NCI-H2081 (cell line): ENCODE measurements around the gene WASF2.
"Not testable (repeated sequence)": the region's sequence is repeated elsewhere in the genome, so short reads cannot be mapped to it uniquely, and the experiment has no call there.

ENCODE experiments used
- DNase-seq, 2 experiments: peaks; one replicate each; lab custom pipeline; 2025; lab: John Stamatoyannopoulos, UW

WASF2 gene

DNA sequence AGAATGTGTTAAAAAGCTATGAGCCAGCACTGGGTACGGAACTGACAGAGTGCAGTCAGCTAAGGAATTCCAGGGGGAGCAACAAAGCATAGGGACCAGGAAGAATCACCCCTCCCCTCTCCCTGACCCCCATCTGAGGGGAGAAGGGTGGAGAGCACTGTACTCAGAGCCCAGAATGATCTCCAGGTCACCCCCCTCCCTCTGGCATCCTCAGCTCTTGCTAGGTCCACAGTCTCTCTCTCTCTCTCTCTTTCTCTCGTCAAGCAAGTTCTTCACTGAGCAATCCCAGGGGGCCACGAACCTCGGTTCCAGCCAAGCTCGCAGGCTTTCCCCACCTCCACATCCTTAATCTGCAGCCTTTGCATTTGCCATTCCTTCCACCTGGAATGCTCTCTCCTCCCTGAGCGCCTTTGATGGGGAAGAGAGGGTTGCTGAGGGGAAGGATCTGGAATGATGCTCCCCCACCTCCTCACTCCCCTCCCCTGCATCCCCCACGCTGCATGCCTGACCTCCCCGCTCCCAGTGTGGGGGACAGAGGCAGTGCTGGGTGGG, 6.7 kb upstream of the WASF2 start:
- DNase-seq, result no peak

DNA sequence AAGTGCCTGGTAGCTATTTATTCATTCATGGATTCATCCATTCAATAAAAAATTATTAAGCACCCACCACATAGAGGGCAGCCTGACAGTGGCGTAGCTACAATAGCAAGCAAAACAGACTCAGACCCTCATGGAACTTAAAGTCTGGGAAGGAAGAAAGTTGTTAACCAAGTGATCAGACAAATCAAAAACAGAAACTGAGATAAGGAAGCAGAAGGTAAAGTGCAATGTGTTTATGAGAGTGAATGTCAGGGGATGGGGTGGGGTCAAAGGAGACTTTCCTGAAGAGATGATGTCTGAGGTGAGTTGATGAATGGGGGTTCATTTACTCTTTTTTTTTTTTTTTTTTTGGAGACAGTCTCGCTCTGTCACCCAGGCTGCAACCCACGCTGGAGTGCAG, 2.8 kb upstream of the WASF2 start:
- no peak for DNase-seq

DNA sequence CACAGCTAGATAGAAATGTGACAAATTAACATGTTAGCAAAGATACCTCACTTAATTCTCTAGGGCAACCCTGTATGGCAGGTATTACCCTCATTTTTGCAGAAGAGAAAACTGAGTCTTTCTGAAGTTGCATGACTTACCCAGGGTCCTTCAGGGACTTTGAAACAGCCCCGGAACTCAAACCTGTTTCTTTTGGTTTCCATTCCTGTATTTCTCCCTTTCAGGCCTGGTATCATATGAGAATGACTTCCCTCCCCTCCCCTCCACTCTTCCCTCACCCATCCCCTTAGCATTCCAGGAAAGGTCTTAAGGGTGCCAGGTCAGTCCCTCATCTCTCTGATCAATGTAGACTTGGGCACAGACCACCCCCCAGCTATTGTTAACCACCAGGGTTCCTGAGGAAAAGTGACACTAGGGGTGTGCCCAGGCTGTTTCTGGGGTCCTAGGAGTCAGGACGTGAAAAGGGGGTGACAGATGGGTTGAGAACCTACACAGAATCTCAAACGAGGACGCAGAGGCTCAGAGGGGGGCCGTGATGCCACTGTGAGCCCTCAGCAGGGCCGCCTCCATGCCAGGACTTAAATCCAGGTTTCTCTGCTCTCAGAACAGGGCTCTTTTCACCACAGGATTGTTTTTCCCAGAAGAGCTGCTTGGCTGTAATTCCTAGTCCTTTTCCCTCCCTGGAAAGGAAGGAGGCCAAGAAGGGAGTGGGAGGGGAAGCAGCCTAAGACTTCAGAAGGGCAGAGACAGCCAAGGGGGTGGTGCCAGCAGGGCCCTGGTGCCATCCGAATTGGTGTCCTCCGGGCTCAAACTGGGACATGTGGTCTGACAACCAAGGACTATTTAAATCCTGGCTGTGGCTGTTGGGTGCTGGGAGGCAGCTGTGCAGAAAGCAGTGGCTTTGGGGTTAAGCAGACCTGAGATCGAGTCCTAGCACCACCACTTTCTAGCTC, 2.1 kb upstream of the WASF2 start:
- no peak for DNase-seq

DNA sequence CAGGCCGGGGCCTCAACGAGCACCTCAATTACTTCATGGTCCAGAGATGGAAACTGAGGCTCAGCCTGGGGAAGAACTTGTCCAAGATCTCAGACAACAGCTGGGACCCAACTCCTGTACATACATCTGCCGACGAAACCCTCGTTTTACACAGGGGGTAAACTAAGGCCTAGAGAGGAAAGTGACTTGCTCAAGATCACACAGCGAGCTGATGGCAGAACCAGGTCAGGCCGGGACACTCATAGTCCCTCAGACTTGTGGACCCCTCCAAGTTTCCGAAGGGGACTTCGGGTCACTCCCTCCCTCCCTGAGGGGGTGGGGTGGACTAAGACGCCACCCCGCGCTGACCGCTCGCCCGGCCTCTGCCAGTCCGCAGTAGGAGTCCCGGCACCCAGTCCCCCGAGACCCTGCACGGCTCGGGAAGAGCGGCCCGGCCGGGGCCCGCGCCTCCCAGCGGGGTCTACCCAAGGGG, 430 bp downstream of the WASF2 start:
- DNase-seq, result no peak

DNA sequence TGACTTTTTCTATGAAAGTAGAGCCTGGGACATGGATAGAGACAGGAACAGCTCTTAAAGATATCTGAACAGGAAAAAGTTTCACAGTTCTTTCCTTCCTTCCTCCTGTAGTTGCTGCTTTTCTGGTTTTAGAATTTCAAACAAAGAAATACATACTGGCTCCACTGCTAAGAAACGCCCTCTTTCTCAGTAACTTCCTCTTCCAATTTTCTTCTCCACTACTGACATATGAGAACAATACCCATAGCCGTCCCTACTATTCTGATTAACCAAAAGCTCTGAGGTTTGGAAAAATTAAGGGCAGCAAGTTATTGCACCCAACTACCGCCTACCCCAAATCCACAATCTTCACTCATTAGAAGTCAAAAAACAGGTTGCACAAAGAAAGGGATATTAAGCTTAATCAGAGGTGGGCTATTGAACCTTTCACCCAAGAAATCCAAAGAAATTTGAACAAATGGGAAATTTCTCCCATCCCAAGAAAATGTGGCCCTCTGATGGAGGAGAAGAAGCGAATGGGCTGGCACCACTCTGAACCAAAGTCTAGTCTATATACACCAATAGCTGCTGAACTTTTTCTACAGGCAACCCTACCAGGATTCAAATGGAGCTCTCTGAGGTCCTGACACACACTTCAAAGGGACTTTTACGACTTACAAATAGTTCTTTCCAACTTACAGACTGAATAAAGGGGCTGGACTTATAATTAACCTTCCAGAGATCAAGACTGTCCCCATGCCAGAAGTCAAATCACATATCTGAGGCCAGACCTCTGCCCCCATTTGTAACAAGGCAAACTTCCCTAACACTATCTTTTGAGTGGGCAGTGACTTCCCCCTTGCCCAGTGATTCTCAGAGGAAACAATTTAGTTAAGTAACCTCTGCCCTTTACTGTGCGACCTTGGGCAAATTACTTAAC, 1.7 kb downstream of the WASF2 start:
- DNase-seq, result no peak

DNA sequence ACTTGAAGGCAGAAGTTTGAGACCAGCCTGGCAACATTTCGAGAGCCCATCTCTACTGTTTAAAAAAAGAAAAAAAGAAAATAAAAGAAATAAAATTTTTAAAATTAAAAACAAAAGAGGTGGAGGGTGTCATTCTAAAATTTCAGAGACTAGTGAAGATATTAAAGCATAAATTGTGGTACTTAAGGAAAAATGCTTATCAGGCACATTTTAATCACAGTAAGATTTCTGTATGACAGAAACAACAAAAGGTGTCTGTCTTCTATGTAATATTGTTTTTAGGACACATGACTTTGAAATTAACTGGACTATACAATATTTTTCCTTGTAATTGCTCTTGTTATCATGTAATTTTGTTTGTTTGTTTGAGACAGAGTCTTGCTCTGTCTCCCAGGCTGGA, 4.6 kb downstream of the WASF2 start:
- no peak for DNase-seq

DNA sequence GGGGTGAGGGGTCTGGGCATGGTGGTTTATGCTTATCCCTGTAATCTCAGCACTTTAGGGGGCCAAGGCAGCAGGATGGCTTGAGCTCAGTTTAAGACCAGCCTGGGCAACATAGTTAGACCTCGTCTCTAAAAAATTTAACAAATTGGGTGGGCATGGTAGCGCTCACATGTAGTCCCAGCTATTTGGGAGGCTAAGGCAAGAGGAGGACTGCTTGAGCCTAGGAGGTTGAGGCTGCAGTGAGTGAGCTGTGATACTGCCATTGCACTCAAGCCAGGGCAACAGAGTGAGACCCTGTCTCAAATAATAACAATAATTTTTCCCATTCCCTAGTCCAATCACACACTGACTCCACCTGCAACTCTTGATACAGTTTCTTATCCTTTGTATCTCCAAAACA, 6.3 kb downstream of the WASF2 start:
- no peak for DNase-seq

DNA sequence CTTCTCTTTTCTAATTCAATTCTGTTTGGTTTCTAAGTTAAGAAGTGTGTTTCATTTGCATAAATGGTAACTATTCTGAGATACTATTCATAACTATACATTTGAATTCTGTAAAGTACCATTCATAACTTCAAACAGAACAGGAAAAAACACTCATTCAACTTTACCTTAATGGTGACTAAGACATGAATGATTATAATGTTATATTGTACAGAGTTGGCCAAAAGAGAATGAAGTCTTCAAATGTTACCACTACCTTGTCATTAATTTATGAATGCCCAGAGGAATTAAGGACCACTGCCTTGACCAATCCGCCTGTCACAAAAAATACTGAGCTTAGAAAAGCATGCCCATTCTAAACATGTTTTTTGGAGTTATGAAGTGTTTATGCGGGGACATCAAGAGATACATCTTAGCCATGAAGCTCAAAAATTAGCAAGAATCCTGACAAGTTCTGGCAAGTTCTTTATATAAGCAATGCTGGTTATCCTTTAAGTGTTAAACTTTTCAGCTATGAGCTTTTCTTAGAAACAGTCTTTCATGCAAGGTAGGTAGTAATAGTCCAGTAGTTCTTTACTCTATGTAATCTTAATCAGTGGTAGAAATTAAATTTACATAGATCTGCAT, 7.9 kb downstream of the WASF2 start:
- DNase-seq, result no peak

DNA sequence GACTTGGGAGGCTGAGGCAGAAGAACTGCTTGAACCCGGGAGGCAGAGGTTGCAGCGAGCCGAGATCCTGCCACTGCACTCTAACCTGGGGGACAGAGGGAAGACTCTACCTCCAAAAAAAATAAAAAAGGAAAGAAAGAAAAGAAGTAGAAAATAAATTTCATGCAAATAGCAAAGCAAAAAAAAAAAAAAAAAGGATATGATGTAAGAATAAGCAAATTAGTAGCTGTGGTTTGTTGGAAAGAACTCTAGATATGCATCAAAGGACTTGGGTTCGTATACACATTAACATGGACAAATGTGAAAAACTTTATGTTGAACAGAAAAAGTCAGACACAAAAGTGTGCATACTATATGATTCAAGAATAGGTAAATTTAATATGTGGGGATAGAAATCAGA, 11.9 kb downstream of the WASF2 start:
- no peak for DNase-seq

DNA sequence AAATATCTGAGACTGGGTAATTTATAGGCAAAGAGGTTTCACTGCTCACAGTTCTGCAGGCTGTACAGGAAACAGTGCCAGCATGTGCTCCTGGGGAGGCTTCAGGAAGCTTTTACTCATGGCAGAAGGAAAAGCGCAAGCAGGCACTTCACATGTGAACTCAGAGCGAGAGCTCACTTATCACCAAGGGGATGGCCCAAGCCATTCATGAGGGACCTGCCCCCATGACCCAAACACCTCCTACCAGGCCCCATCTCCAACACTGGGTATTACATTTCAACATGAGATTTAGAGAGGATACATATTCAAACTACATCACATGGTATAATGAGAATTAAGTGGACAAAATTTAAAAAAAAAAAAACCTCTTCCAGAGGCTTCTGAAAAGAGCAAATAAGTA, 13.7 kb downstream of the WASF2 start:
- no peak for DNase-seq

DNA sequence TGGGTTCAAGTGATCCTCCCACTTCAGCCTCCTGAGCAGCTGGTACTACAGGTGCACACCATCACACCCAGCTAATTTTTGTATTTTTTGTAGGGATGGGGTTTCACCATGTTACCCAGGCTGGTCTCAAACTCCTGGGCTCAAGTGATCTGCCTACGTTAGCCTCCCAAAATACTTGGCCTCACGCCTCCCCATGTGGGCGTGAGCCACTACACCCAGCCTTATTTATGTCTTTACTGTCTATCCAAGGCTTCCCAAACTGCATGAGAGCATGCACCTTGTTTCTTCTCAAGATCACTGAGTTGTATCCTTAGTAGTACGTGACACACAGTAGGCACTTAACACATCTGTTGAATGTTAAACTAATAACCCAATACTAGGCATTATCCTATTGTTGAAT, 14.2 kb downstream of the WASF2 start:
- DNase-seq, result no peak

DNA sequence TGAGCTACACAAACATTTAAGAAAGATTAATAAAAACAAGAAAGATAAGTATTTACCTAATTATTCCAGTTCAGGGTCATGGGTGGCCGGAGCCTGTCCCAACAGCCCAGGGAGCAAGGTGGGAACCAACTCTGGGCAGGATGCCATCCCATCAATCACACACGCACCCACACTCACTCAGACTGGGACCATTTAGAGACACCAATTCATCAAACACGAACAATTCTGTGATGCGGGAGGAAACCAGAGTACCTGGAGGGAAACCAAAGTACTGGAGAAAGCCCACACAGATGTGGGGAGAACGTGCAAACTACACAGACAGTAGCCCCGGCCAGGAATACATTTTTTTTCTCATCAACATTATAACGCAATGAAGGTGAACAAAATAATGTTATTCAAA, 16.2 kb downstream of the WASF2 start:
- DNase-seq, result no peak

DNA sequence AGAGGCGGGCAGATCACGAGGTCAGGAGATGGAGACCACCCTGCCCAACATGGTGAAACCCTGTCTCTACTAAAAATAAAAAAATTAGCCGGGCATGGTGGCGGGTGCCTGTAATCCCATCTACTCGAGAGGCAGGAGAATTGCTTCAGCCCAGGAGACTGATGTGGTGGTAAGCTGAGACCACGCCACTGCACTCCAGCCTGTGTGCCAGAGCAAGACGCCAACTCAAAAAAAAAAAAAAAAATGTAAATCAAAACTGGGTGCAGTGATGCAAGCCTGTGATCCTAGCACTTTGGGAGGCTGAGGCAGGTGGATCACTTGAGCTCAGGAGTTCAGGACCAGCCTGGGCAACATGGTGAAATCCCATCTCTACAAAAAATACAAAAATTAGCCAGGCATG, 17.9 kb downstream of the WASF2 start:
- not testable (repeated sequence) for DNase-seq

DNA sequence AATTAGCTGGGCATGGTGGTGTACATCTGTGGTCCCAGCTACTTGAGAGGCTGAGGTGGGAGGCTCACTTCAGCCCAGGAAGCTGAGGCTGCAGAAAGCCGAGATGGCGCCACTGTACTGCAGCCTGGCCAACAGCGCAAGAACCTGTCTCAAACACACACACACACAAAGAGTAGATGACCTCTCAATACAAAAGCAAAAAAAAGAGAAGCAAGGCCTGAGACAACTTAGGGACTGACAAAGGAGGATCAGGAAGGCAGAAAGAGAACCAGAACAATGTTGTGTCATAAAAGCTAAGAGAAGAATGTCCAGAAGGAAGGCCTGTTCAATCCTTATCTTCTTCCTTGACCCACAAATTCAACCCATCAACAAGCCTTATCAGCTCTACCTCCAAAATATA, 18.5 kb downstream of the WASF2 start:
- no peak for DNase-seq

DNA sequence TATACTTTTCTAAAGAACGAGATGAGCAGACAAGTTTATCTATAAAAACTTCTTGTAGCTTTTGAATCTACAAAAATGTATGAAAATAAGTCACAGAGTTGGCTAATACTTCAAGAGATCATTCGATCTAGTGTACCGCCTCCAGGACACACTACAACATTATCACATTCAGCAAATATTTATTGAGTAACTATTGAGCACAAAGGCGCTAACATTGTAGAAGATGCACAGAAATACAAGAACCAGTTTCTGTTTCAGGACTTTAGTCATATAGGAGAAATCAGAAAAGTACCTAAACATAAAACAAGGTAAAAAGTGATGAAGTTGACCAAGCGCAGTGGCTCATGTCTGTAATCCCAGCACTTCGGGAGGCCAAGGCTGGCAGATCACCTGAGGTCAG, 20.6 kb downstream of the WASF2 start:
- no peak for DNase-seq

DNA sequence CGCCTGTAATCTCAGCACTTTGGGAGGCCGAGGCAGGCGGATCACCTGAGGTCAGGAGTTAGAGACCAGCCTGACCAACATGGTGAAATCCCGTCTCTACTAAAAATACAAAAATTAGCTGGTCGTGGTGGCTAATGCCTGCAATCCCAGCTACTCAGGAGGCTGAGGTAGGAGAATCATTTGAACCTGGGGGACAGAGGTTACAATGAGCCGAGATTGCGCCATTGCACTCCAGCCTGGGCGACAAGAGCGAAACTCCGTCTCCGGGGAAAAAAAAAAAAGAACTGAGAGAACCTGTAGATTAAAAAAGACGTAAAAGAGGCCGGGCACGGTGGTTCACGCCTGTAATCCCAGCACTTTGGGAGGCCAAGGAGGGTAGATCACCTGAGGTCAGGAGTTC, 21.6 kb downstream of the WASF2 start:
- DNase-seq, result not testable (repeated sequence)

DNA sequence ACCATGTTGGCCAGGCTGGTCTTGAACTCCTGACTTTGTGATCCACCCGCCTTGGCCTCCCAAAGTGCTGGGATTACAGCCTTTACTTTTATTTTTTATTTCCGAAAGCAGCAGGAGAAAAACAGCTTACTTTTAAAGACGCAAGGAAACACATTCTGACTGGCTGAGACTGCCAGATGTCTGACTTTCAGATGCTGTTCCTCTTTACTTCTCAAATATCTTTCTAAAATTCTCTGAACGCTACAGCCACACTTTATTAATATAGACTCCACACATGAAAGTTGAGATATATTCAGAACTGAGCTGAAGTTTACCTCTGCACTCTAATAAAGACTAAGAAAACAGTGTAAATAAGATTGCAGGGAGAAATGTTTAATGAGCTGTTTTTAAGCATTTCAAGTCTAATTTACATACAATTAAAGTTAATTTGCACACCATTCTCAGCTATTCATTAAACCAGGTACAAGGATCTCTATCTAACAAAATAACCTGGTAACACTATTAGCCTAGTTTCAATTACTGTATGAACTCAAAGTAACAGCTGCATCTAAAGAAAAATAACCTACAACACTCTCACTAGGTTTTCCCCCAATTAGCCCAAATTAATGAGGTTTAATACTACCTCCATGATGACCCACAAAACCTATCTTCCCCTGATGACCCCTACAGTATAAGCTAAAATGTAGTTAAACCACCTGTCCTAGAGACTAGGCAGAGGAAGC, 24.9 kb downstream of the WASF2 start:
- DNase-seq, result no peak

DNA sequence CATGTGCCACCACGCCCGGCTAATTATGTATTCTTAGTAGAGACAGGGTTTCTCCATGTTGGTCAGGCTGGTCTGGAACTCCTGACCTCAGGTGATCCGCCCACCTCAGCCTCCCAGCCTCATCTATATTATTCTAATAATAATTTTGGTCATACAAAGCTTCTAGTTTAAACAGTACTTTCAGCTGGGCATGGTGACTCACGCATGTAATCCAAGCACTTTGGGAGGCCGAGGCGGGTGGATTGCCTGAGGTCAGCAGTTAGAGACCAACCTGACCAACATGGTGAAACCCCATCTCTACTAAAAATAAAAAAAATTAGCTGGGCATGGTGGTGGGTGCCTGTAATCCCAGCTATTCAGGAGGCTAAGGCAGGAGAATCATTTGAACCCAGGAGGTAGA, 26.1 kb downstream of the WASF2 start:
- not testable (repeated sequence) for DNase-seq

DNA sequence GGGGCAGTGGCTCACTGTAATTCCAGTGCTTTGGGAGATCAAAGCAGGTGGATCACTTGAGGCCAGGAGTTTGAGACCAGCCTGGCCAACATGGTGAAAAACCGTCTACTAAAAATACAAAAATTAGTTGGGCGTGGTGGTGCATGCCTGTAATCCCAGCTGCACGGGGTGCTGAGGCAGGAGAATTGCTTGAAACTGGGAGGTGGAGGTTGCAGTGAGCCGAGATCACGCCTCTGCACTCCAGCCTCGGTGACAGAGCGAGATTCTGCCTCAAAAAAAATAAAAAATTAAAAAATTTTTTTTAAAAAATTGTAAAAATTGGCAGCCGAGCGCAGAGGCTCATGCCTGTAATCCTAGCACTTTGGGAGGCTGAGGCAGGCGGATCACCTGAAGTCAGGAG, 31.4 kb downstream of the WASF2 start:
- not testable (repeated sequence) for DNase-seq

DNA sequence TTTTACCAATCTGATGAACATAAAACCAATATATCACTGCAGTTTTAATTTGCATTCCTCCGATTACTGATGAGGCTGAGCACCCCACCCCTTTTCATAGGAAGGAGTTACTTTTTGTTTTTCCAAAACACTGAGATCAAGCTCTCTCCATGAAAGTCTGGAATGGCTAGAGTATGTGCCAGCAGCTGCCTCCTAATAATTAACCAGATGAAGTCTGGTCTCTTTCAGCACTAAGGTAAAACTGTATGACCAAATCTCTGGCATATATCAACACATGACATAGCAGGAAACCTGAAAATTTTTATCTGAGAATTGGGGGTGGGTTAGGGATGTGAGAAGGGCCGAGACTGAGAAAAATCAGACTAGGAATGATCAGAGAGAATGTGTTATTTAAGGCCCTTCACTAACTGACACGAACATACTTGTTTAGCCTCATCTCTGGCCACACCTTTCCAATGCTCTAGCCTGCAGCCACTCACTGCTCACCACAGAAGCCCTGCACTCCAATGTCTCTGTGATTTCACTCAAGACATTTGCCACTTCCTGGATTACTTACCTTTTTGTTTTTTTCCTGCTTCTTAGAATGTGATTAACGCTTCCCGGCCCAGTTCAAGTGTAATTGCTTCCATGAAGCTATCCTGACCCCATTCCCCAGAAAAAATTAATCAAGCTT, 34.7 kb downstream of the WASF2 start:
- no peak for DNase-seq

DNA sequence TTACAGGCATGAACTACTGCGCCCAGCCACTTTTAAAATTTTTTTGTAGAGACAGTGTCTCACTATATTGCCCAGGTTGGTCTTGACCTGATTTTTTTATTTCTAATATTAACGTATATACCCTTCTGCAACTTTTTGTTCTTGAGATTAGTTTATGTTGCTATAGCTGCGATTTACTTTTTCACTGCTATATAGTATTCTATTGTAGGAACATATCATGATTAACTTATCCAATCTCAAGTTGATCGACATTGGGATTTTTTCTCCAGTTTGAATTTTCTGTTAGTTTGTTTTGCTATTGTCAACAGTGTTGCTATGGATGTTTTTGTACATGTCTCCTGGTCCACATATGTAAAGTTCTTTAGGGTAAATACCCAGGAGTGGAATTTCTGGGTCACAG, 35.4 kb downstream of the WASF2 start:
- no peak for DNase-seq
